Lower leg skin (tissue), 4 donors: ENCODE results near the gene SLC29A1. TPM values are rescaled to one million over a fixed set of nuclear protein-coding genes. Genes with fewer than 3 reads are reported as not detected.
"Not testable (repeated sequence)": the region's sequence is repeated elsewhere in the genome, so short reads cannot be mapped to it uniquely, and the experiment has no call there.

Source experiments
- DNase-seq, 2 donors: peaks; one replicate each; pipeline ENCODE4 v3.0.0-alpha.2; 2019; ENCODE audit warnings: low spot score in 2 of 2
- H3K4me3 ChIP-seq: fragments of 200-600 bp; sonication (generic); 2 replicates; pipeline ENCODE4 v1.5.1; 2017; ENCODE audit warnings: mild to moderate bottlenecking, low read depth; ENCODE audit not compliant: poor library complexity, severe bottlenecking
- POLR2A ChIP-seq, 2 donors: fragments of 450-650 bp; IDR thresholded peaks; one replicate each; pipeline ENCODE4 v1.6.1; 2016 to 2017; ENCODE audit warnings: antibody characterized with exemption in 2 of 2, mild to moderate bottlenecking in 1 of 2, moderate library complexity in 1 of 2
- WGBS, 2 donors: methylation state at CpG; one replicate each; pipeline ENCODE4 v1.1.5; 2018; 5-methylcytosine and 5-hydroxymethylcytosine counted together
- intact Hi-C: fragments of 100-400 bp; cut with DNase I; formaldehyde crosslinking; loops from one replicate; pipeline ENCODE4 v1.15.0; 2023; ENCODE audit warnings: low total_unique reads
- total RNA-seq, 4 donors: library from RNA; depleted of rRNA; stranded (reverse); fragments of >200 nt; gene quantifications; one replicate each; pipeline ENCODE4 v1.1.0, GENCODE V29; 2016
- TF ChIP-seq, protein P1 (sequence below), 3 donors: fragments of 450-650 bp; IDR thresholded peaks; one replicate each; pipeline ENCODE4 v1.5.1; 2016; ENCODE audit warnings: antibody characterized with exemption in 3 of 3, mild to moderate bottlenecking in 3 of 3, moderate library complexity in 2 of 3

Gene SLC29A1
- total RNA-seq, 4 donors from 2014 or later, result 54.6 to 86.4 (median 82.5) TPM

DNA sequence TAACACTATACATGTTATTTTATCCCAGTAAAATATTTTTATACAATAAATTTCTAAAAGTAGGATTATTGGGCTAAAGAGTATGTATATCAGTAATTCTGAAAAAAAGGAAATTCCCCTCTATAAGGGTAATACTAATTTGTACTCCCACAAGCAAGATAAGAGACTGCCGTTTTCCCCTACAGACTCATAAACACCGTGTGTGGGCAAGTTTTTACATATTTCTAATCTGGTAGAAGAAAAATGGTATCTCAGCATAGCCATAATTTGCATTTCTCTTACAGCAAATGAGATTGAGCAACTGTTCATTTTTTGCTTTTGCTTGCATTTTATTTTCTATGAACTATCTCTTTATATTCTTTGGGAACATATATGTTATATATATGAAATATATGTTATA lies 32.7 kb upstream of the SLC29A1 start:
- 23 to 28% methylated on average over 2 of the region's 2 CpGs for WGBS, 2 donors
- no peak overlapping the region for H3K4me3 ChIP-seq
- intact Hi-C loops, result no loop called here
- TF ChIP-seq POLR2A (IDR thresholded peaks at IDR 0.05), result no peak
- TF ChIP-seq, protein P1, sequence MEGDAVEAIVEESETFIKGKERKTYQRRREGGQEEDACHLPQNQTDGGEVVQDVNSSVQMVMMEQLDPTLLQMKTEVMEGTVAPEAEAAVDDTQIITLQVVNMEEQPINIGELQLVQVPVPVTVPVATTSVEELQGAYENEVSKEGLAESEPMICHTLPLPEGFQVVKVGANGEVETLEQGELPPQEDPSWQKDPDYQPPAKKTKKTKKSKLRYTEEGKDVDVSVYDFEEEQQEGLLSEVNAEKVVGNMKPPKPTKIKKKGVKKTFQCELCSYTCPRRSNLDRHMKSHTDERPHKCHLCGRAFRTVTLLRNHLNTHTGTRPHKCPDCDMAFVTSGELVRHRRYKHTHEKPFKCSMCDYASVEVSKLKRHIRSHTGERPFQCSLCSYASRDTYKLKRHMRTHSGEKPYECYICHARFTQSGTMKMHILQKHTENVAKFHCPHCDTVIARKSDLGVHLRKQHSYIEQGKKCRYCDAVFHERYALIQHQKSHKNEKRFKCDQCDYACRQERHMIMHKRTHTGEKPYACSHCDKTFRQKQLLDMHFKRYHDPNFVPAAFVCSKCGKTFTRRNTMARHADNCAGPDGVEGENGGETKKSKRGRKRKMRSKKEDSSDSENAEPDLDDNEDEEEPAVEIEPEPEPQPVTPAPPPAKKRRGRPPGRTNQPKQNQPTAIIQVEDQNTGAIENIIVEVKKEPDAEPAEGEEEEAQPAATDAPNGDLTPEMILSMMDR (IDR thresholded peaks at IDR 0.05), result no peak
- no peak for DNase-seq

DNA sequence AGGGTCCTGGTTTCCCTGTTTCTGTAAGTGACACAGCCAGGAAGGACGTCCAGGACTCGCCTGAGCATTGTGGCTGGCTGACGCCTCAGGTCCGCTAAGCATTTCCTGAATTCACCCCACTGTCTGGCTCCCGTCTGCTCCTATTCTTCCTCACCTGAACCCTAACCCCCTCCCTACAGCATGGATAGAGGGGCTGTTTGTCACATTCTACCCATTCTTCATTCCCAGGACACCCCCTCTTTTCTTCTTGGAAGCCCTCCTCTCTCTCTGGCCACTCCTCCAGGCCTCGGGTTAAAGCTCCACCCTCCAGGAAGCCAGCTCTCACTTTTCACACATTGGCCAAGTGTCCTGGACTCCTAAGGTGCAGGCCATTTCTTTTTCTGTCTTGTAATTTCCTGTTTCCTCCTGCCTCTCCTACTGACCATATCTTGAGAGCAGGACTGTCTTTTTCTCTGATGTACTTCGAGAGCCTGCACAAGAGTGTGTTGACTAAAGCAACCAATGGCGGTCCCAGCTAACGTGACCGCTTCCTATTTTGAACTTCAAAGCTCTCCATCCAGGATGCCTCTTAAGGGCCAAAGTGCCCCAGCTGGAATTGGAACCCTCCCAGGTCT lies 30.9 kb upstream of the SLC29A1 start:
- intact Hi-C loops, result no loop called here
- 58 to 70% methylated on average over 10 of the region's 10 CpGs for WGBS, 2 donors
- no peak overlapping the region for H3K4me3 ChIP-seq
- TF ChIP-seq POLR2A (IDR thresholded peaks at IDR 0.05), result no peak
- TF ChIP-seq, protein P1 (IDR thresholded peaks at IDR 0.05), result no peak
- no peak for DNase-seq

DNA sequence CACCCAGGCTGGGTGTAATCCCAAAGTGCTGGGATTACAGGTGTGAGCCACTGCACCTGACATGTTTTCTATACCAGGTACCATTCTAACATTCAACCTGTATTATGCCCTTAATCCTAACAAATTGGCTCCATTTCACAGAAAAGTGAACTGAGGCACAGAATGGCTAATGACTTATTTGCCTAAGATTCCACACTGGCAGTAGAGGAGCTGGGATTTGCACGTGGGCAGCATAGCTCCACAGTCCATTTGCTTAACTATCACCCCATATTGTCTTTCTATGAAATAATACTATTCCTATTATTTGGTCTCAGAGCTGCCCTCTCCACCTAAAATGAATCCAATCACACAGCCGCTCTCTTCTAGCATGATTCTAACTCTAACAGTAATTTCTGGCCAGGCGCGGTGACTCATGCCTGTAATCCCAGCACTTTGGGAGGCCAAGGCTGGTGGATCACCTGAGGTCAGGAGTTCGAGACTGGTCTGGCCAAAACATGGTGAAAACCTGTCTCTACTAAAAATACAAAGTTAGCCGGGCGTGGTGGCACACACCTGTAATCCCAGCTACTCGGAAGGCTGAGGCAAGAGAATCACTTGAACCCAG lies 30.0 kb upstream of the SLC29A1 start:
- intact Hi-C loops, result no loop called here
- no peak overlapping the region for H3K4me3 ChIP-seq
- 85 to 89% methylated on average over 8 of the region's 8 CpGs for WGBS, 2 donors
- DNase-seq, result no peak
- TF ChIP-seq, protein P1 (IDR thresholded peaks at IDR 0.05), result no peak
- no peak for TF ChIP-seq POLR2A (IDR thresholded peaks at IDR 0.05)

DNA sequence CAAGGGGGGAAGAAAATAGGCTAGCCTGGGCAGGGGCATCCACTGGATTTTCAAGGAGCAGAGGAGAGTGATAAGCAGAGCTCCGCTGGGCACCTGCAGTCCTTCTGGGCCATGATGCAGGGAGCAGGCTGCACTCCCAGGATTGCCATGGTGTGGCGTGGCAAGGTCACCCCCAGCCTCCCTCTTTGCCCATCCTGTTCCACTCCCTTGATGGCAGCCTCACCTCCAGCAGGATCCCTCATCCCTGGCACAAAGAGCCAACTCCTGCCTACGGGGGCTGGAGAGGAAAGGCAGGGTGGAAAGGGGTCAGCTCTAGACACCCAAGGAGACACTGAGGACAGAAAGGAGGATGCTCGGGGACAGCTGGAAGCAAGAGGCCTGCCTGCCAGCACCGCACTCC lies 29.1 kb upstream of the SLC29A1 start:
- H3K4me3 ChIP-seq, result no peak overlapping the region
- intact Hi-C loops, result no loop called here
- TF ChIP-seq, protein P1 (IDR thresholded peaks at IDR 0.05), result no peak
- no peak for TF ChIP-seq POLR2A (IDR thresholded peaks at IDR 0.05)
- 80 to 87% methylated on average over 5 of the region's 5 CpGs for WGBS, 2 donors
- no peak for DNase-seq

DNA sequence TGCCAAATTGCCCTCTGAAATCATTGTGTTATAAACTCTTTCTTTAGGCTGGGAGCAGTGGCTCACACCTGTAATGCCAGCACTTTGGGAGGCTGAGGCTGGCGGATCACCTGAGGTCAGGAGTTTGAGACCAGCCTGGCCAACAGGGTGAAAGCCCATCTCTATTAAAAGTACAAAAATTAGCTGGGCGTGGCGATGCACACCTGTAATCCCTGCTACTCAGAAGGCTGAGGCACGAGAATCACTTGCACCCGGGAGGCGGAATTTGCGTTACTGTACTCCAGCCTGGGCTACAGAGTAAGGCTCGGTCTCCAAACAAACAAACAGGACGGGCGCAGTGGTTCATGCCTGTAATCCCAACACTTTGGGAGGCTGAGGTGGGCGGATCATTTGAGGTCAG lies 27.0 kb upstream of the SLC29A1 start:
- intact Hi-C loops, H3K4me3 ChIP-seq, DNase-seq: not testable (repeated sequence)
- 94% methylated on average over 11 of the region's 11 CpGs for WGBS, 2 donors

DNA sequence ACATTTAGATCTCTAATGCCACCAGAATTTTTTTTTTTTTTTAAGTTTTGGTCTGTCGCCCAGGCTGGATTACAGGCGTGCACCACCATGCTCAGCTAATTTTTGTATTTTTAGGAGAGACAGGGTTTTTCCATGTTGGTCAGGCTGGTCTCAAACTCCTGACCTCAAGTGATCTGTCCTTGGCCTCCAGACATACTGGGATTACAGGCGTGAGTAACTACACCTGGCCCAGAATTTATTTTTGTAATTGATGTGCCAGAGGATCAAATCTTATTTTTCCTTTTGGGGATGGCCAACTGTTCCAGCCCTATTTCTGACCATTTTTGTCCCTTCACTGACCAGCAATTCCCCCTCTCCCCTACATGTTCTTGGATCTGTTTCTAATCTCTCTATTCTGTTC lies 24.7 kb upstream of the SLC29A1 start:
- intact Hi-C loops, result no loop called here
- no peak overlapping the region for H3K4me3 ChIP-seq
- WGBS, 2 donors, result 51 to 58% methylated on average over 3 of the region's 3 CpGs
- no peak for DNase-seq
- TF ChIP-seq, protein P1 (IDR thresholded peaks at IDR 0.05), result no peak
- TF ChIP-seq POLR2A (IDR thresholded peaks at IDR 0.05), result no peak
